Lower leg skin (tissue), 3 donors: Measurements from ENCODE around the gene GNAL.

ENCODE experiments used
- CTCF ChIP-seq, 3 donors: fragments of 450-650 bp; IDR thresholded peaks; one replicate each; pipeline ENCODE4 v1.5.1; 2016; ENCODE audit warnings: antibody characterized with exemption in 3 of 3, mild to moderate bottlenecking in 3 of 3, moderate library complexity in 2 of 3
- POLR2A ChIP-seq, 2 donors: fragments of 450-650 bp; IDR thresholded peaks; one replicate each; pipeline ENCODE4 v1.6.1; 2016 to 2017; ENCODE audit warnings: antibody characterized with exemption in 2 of 2, mild to moderate bottlenecking in 1 of 2, moderate library complexity in 1 of 2

DNA sequence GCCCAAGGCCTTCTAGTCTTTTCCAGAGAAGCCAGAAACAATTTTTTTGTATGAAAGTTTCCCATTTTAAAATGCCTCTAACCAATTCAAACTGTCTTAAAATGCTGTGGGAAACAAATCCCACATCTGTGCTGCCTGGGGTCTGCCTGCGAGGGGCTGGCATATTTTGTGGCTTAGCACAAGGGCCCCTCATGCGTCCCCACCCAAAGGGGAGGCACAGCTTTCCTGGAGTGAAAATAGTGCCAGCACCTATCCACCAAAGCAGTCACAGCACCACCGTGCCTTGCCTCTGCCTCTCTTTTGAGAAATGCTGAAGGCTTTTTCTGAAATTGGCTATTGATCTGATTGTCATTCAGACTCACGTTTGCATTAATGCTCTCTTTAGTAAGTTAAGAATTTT lies 22.2 kb upstream of the GNAL start:
- TF ChIP-seq CTCF (IDR thresholded peaks at IDR 0.05) (no peak), POLR2A (IDR thresholded peaks at IDR 0.05) (no peak)
